GM12892 (cell line): ENCODE results near the gene RARB.

ENCODE experiments used
- POLR2A ChIP-seq: IDR thresholded peaks from 2 replicates; pipeline ENCODE4 v1.6.1; 2011; ENCODE audit warnings: low read depth, low read length, control low read depth
- POLR2AphosphoS5 ChIP-seq: IDR thresholded peaks from 2 replicates; pipeline ENCODE4 v1.6.1; 2011; ENCODE audit warnings: low read depth, low read length, control low read depth
- TAF1 ChIP-seq: IDR thresholded peaks from 2 replicates; pipeline ENCODE4 v1.6.1; 2011; ENCODE audit warnings: low read depth, mild to moderate bottlenecking, control low read depth, low read length, borderline replicate concordance

- no peak for TF ChIP-seq POLR2A
- no peak for TF ChIP-seq POLR2AphosphoS5
- no peak for TF ChIP-seq TAF1
Observed at GRCh38 chr3:25566358-25566920, 138.4 kb downstream of the RARB start.
